EL (cell line): ENCODE data around the gene ENOX1.
"Not testable (repeated sequence)": the region's sequence is repeated elsewhere in the genome, so short reads cannot be mapped to it uniquely, and the experiment has no call there.

ENCODE experiments used
- DNase-seq: peaks from one replicate; pipeline ENCODE4 v3.0.0-alpha.2; 2016

Gene ENOX1

GRCh38 chr13:43373400-43373799 is 413.4 kb downstream of the ENOX1 start:
- no peak for DNase-seq

GRCh38 chr13:43370842-43371241 is 415.9 kb downstream of the ENOX1 start:
- no peak for DNase-seq

DNA sequence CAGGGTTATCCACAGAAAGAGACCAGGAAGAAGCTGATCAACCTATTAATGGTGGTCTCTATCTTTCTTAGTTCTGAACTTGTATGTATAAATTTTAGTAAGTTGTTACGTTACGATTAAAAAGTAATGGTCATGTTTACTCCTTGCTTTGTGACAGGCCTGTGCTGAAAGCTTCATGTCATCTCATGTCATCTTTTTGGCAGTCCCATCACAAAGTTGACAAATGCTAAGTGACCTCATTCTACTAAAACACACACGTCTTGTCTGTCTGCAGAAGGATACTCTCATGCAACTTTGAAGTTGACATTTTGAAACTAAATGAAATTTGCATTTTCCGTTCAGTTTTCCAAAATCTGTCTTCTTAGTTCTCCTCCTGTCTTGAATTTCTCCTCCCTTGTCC is 417.5 kb downstream of the ENOX1 start:
- no peak for DNase-seq

GRCh38 chr13:43368003-43368402 is 418.8 kb downstream of the ENOX1 start:
- DNase-seq: peak; percentile 17

DNA sequence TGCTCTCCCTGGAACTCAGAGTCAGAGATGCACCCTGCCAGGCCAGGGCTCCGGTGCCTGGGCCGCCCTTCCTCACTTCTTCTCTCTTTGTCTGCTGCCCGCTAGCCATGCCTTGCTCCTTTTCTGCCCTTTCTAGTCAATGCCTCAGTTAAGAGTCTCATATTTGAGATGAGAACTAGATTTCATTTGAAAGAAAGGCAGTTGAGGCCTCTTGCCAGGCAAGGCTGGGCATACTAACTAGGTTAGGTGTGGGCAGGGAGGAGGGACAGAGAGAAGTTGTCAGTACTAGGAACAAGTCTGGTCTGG is 421.8 kb downstream of the ENOX1 start:
- DNase-seq: no peak

- peak; percentile 8 for DNase-seq
Measured at GRCh38 chr13:43364210-43365038, 422.3 kb downstream of the ENOX1 start.

DNA sequence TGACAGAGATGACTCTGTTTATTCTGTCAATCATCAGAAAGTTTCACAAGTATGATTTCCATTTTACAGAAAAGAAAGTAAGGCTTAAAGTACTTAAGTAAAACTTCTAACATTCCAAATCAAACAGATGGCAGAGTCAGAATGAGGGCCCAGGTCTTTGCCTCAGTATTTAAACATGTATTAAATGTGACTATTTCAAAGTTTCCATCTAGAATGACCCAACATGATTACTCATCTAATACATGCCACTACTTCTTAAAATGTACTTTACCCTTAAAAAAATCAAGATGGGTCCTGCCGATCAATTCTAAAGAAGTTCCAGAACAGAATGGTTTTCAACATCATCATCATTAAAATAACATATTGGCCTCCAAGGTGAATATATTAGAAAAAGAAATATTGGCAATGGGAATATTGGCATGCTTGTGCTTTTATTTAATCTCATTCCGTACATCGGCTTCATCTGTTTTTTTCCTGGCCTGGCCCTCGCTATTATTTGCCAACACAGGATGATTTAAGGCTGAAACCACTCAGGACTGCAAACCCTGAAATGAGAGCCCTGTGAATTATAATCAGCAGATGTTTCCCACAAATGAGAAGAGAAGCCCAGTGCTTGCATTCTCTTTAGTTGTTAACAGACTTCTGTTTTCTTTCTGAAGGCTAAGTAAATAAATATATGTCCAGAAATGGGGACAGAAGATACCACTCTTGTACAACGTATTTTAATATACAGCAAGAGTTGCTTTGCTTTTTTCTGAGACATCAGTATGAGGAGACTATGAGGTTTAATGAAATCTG is 423.4 kb downstream of the ENOX1 start:
- DNase-seq: no peak

DNA sequence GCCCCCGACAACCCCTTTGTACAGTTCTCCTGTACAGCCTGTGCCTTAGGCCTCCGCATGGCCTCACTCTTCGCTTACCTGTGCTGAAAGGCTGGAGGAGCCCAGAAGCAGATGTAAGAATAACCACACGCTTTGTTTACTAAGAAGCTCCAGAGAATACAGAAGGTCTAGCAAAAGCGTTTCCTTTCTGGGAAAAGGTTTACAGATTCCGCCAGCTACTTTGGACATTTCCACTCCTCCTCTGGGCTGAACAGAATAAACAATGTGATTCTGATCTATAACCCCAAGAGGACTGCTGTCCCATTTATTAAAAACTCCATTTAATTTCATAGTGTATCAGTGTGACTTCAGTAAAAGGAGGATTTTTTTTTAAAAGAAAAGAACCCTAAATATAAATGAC is 424.2 kb downstream of the ENOX1 start:
- no peak for DNase-seq

DNA sequence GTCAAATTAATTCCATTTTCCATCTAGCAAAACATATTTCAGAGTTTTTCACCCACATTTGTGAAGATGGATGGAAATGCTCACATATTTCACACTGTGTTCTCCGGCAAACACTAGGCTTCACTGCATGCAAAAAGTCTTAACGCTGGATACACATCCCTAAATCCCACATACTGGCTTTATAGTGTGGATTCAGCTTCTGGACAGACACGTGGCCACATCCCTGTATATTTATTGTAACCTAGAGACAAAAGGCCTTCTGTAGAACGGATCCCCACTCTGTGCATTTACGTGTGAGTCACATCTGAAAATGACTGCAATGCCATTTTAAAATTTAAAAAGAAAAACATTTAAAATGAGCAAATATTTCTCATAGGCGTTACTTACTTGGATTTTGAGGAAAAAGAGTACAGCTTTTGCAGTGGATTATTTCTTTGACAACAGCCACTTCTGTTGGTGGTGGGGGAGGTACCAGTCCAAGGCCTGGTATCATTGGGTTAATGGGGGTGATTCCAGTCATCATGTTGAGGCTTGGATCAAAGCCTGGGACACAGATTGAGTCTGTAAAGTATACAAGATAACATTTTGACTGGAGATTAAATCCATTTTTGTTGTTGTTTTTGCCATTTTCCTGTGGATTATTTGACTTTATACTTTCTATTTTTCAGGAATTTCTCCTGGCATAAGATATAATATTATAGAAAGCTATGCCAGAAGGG is 425.7 kb downstream of the ENOX1 start:
- DNase-seq: no peak

DNA sequence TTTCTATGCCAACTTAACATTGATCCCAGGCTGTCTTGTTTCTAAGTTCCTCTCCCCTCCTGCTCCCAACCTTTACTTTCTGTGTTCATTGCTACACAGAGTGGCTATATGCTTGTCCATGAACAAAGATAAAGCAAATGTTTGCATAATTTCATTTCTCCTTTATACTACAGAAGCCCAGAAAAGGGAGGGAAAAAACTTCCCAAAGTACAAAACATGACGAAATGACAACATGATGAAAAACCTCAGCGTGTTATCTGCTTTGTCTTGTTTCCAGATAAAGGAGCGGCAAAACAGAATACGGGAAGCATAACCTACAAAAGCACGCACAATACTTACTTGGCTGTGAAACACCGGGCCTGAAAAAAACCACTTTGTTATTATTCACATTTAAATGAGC is 426.6 kb downstream of the ENOX1 start:
- no peak for DNase-seq

- no peak for DNase-seq
Measured at GRCh38 chr13:43359536-43359935, 427.2 kb downstream of the ENOX1 start.

DNA sequence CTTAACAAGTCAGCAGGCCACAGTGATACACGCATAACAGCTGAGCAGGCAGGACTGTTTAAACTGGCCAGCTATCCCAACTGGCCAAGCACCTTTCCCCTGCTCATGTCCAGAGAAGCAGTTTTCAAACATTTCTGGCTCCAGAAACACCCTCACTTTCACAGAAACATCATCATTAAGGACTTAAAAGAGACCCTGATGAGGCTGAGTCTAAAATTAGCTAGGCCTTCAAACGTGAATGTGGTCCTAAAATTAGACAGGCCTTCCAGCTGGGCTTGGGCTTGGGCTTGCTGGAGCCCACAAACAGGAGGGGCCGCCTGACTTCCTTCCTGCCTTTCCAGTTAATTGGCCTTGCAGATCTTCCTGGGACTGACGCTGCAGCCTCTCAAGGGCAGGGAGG is 429.2 kb downstream of the ENOX1 start:
- no peak for DNase-seq

- DNase-seq: no peak
Measured at GRCh38 chr13:43356567-43356966, 430.2 kb downstream of the ENOX1 start.

- DNase-seq: no peak
Measured at GRCh38 chr13:43355774-43356173, 431.0 kb downstream of the ENOX1 start.

GRCh38 chr13:43354153-43354945 is 432.4 kb downstream of the ENOX1 start:
- DNase-seq: no peak

DNA sequence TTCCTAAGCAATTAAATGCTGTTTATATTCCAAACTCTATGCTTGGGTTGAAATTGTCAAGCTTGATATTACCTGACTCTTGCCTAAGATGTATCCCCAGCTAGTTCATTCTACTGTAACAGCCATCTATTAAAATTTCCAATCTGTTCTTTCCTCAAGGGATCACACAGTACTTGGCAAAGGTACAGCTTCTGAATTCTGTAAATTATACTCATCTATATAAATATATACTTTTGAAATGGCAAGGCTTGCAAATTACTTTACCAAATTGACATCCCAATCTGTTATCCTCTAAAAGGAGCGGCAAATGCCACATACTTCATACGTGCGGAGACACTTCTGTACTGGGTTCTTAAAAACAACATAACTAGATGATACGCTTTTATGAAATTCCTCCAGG is 433.1 kb downstream of the ENOX1 start:
- DNase-seq: no peak

DNA sequence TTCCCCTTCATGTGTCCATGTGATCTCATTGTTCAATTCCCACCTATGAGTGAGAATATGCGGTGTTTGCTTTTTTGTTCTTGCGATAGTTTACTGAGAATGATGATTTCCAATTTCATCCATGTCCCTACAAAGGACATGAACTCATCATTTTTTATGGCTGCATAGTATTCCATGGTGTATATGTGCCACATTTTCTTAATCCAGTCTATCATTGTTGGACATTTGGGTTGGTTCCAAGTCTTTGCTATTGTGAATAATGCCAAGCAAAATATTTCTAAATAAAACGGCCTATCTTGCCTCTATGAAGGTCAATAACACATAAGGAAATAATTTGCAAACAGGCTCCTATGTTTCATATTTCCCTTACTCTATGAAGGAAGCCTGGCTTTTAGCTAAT is 435.2 kb downstream of the ENOX1 start:
- not testable (repeated sequence) for DNase-seq

DNA sequence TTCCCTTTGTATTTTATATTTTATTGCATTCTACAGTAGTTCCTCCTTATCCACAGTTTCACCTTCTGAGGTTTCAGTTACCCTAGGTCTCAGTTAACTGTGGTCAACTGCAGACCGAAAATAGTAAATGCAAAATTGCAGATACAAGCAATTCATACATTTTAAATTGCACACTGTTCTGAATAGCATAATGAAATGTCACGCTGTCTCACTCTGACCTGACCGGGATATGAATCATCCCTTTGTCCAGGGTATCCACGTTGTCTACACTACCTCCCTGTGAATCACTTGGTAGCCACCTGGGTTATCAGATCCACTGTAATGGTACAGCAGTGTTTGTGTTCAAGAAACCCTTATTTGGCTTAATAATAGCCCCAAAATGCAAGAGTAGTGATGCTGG is 438.4 kb downstream of the ENOX1 start:
- peak; percentile 18 for DNase-seq

- DNase-seq: no peak
Measured at GRCh38 chr13:43347877-43348276, 438.9 kb downstream of the ENOX1 start.

DNA sequence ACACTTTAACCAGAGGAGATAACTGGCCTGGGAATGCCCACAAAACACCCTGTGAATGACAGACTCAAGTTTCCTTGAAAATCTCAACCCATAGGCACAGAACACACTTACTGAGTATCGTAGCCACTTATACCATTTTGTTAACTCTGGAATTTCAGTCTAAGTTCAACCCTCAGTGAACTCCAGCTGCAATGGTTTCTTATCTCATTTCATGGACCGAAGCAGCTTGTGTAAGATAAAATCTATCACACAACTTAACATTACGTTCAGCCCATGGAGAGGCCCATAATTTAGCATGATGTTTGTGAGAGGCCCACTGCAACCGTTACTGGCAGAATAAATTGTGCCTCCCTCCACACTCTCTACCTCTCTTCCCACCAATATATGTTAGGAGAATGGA is 440.3 kb downstream of the ENOX1 start:
- DNase-seq: no peak

- no peak for DNase-seq
Measured at GRCh38 chr13:43343645-43344044, 443.1 kb downstream of the ENOX1 start.

DNA sequence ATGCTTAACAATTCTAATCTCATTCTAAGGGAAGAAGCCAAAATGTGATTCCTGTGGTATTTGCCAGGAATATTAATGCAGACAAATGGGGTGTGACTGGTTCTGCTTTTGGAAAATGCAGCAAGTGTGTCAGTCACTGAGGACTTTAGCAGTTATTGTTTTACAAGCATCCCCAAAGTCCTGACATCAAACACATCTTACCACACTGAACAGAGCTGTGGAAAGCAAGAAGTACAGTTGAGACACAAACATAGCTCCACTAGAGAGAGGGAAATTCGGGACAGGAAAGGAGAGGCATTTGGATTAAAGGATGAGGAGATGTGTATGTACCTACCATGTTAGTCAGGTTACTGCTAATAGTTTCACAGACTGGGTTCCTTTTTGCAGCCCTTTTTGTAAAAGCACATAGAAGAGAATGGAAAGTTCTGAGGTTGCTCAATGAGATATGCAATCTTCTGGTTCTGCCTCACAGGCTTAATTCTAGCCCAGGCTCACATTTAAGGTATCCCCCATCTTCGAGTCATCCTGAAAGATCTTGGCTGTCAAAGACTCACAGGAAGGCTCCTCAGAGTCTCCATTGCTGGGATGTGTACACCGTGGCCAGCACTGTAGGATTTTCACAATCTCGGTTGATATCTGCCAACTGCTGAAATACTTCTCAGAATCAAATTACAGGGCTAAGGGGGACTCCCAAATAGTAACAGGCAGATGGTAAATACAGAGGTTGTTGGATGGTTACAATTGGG is 446.8 kb downstream of the ENOX1 start:
- DNase-seq: no peak
